MV-4-11 (cell line): Measurements from ENCODE around the gene FANCE.

Source experiments
- DNase-seq: peaks from one replicate; lab custom pipeline; 2025; lab: John Stamatoyannopoulos, UW

The FANCE gene

DNA sequence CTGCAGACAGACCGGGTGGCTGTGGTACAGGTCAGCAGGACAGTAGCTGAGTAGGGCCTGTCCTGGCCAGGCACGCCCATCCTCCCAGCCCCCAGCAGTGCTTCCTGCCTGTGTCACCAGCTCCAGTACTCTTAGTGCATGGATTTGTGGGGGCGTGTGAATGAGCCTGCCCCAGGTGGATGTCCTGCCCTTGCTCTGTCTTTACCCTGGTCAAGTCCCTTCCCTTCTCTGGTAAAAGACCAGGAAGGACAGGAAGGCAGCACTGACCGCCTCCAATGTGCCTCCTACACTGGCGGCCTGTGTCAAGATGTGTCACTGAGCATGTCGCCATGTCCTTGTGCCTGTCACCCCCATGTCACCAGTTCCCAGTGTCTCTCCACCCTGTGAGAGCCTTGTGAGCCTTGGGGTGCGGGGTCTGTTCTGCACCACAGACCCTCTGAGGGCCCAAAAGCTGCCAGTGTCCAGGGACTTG, 32.8 kb downstream of the FANCE start:
- DNase-seq: no peak

DNA sequence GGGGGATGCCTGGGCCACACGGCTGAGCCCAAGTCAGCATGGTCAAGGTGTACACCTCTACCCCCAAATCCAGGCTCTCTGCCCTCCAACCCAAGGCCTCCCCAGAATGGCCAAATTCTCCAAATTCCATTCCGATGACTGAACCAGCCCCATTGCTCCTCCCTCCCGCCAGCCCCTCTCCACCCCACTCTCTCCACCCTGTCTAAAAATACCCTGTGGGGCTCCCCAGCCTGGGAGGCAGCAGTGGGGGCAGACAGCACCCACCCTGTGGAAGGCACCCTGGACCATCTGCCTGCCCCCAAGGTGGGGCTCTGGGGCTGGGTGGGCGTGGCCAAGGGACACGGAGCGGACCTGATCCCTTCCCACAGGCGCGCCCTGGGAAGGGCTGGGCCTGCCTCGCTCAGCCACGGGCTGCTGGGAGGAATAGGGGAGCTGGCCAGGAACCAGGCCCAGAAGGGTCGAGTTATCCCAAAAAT, 33.3 kb downstream of the FANCE start:
- no peak for DNase-seq

DNA sequence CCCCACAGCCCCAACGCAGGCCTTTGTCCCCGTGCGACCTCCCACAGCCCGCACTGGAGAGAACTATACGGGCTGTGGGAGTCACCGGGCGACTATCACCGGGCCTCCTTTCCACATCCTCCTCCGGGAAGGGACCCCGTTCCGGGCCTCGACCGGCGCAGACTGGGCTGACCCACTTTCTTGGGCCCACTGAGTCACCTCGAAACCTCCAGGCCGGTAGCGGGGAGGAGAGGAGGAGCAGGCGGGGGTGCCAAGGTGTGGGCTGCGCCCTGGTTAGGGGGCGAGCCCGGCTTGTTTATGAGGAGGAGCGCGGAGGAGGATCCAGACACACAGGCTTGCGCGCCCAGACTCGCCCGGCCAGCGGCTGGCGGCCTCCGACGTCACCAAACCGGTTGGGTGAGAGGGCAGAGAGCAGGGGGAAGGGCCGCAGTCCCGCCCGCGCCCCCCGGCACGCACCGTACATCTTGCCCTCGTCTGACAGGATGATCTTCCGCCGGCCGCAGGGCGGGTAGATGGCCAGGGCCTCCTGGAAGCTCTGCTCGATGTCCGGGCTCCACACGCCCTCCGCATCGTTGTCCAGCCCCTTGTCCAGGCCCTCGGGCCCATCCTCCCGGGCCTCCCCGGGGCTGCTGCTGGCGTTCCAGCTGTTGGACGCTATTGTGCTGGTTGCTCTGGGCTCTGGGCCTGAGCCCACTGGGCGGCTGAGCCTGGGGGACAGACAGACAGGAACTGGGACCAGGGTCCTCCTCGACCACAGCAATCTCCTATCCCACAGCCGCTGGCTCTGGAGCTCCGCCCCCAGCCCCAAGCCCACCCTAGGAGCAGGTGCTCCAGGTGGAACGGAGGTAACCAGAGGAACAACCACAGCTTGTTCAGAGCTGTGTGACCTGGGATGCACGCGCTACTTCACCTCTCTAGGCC, 34.1 kb downstream of the FANCE start:
- DNase-seq: no peak

DNA sequence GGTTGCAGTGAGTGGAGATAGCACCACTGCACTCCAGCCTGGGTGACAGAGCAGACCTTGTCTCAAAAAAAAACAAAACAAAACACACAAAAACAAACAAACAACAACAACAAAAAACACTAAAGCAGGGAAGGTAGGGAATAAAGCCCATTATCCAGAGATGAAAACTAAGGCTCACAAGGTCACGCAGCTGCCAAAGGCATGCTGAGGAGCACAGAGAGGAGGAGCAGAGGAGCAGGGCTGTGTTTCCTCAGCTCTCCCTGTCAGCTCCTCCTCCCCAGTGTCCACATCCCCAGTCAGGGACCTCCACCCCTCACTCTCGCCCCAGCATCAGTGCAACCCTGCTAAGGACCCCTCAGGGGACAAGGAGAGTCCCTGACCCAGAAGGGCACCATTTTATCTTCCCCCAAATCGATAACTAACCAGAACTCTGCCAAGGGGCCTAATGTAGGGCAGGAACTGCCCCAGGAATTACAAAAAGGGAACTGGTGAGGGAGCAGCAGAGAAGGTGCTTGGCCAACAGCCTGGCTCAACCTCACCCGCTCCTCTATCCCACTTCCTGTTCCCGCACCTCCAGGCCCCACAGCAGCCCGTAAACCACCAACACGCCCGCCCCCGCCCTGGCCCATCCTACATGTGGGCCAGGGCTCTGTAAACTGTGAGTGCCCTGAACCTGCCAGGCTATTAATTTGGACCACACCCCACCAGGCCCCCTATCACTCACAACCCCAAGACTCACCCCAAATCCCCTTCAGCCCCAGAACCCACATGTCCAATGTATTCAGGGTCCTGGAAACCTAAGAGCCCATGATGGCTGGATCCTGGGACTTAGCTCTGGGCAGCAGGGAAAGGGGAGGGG, 35.7 kb downstream of the FANCE start:
- peak; percentile 94 for DNase-seq

DNA sequence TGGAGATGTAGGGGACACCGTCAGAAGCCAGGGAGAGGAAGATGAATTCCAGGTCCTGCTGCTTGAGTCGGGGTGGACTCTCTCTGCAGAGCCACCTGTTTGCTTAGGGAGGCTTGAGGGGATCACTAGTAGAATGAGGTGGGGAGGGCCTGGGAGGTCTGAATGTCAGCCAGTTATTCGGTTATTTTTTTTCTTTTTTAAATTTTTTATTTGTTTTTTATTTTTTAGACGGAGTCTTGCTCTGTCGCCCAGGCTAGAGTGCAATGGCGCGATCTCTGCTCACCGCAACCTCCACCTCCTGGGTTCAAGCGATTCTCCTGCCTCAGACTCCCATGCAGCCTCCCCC, 36.4 kb downstream of the FANCE start:
- DNase-seq: no peak

DNA sequence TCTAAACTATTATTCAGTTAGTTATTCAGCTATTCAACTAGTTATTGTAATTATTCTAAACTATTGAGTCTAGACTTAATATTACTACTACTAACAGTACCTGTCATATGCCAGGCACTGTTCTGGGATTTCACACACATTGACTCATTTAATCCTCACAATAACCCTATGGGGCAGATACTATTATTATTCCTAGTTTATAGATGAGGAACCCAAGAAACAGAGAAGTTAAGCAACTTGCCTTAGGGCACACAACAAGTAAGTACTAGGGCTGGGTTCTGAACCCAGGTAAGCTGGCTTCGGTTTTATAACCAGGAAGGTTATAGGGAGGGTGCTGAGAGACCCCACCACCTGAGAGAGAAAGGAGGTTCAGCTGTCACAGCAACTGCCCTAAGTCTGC, 36.9 kb downstream of the FANCE start:
- no peak for DNase-seq

DNA sequence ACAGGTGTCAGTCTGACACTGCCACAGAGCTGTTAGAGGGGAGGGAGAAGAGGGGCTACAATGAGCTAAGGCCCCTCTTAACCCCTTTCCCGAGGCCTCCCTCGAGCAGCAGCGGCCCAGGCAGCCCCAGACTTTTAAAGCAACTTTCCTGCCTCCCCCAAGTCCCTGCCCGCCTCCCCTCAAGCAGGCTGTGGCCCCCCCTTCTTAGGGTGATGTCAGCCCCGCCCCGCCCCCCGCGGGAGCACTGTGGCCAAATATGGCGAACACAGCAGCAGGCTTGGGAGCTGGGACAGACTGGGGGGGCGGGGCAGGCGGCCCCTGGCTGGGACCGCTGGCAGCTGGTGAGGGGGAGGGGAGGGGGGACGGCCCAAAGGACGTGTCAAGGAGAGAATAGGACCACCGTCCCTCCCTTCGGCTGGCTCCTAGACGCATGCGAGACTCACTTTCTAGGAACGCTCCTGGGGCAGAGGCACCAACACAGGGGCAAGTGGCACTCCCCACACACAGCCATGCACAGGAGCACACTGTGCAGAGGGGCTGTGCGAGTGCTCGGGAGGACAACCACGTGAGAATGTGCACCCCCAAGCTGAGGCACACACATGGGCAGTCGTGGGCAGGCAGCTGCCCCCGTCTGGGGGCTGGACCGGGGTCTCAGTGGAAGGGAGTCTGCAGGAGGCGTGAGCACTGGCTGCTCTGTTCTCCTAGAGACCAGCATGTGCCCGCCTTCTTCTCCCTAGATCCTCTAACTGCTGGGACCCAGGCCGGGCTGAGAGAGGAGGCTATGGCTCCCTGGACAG, 38.1 kb downstream of the FANCE start:
- no peak for DNase-seq

DNA sequence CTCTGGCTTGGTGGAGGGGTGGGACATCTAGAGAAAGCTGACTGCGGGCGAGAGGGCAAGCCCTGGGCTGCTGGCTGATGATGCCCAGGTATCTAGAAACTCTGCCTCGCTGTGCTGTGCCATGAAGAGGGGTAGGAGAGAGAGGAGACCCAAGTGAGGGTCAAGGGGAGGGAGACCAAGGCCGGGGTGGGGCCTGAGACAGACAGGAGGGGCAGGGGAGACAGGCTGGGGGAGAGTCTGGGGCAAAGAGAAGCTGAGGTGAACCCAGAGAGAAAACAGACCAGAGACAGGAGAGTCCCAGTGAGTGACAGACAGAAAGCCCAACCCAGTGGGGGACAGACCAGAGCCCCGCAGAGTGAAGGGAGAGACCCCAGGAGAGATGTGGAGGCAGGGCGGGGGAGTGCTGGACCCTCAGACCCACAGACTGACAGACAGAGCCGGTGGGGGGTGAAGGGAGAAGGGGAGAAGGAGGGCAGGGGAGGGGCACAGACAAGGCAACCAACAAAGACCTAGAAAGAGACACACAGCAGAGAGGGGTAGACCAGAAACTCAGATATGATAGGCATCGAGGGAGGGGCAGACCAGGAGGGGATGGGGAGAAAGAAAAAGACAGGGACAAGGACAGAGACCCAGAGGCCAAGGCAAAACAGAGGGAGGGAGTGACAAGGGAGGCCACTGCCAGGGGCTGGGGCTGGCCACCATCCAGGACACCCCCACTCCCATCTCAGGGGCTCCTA, 38.9 kb downstream of the FANCE start:
- no peak for DNase-seq

DNA sequence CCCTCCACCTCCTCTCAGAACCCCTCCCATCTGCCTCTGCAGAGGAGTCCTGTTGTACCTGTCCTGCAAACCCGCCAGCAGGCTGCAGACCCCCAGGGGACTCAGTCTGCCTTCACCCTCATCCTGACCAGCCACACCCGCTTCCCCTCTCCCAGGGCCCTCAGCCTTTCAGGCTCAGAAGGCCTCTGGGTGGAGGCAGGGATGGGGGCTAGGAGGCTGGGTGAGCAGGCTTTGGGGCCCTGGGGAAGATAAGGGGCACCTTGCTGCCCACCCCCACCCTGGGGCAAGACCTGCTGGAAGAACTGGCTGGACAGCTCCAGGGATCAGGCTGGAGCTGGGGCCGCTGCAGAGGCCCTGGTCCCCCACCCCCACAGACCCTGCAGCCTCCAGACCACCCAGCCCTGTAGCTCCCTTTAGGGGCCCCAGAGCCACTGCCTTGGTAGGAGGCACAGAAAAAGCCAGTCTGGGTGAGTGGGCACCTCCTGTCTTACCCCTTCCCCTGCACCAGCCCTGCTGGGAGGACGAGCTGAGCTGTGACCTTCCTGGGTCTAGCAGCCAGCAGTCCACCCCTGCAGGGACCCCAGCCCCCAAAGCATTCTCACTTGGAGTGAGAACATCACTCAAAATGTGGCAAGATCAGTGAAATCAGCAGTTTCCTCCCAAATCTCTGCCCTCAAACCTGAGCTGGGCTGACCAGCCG, 39.6 kb downstream of the FANCE start:
- DNase-seq: no peak

DNA sequence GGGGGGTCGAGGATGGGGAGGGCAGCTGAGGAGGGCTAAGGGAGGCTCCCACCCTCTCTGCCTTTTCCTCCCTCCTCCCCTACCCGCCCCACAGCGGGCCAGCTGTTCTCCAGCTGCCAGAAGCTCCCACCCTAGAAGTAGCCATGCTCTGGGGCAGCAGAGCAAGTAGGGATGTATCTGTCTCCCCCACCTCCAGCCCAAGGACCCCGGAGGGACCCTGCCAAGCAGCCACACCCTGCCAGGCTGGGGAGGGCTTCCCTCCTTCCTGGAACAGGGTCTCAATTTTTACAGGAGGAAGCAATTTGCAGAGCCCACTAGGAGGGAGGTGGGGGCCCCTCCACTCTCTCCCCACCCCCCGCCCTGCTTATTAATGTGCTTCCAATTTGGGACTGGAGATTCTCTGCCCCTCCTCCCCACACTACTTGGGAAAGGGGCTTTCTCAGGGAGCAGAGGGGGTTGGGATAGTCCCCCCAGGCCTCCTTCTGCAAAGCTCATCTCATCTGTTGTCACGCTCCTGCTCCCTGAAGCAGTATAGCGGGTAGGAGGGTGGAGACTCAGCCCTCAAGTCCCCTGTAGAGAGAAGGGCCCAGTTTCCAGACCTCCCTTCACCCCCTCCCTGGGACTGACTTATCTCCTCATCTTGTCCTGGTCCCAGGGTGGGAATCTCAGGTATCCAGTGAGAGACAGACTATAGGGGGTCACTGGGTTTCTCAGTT, 40.3 kb downstream of the FANCE start:
- DNase-seq: no peak

DNA sequence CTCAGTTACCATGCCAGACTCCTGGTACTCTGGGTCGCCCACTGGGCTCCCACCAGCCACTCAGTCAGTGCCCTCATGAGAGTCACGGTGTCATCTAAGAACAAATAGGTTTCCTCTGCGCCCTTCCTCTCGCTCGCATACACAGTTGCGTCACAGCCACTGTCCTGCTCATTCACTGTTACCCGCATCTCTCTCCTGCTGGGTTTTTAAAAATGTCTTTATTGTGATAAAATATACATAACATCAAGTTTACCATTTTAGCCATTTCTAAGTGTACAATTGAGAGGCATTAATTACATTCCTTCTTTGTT, 40.8 kb downstream of the FANCE start:
- peak; percentile 36 for DNase-seq

DNA sequence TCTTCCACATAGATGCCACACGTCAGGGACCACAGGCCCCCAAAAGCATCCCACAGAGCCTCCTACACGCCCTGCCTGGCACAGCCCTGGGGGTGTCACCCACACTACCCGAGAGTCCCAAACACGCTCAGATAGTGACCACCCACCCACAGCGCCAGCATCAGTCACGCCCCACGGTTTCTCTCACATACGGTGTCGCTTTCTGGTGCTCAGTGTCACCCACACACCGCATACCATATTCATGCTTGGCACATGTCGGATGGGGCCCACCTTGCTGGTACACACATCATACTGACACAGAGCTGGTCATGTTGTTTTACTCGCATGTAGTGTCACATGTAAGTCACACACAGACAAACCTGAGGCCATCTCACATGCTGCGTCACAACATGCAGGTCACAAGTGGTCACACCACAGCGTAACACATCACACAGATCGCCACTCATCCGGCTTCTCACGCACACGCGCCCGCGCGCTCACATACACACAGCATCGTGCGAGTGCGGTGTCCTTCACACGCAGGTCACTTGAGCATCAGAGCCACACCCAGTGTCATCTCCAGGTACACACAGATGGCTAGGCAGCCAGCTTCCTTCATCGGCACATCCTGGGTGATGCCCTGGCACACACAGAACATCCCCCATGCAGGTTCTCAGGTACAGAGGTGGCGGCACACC, 41.3 kb downstream of the FANCE start:
- no peak for DNase-seq

DNA sequence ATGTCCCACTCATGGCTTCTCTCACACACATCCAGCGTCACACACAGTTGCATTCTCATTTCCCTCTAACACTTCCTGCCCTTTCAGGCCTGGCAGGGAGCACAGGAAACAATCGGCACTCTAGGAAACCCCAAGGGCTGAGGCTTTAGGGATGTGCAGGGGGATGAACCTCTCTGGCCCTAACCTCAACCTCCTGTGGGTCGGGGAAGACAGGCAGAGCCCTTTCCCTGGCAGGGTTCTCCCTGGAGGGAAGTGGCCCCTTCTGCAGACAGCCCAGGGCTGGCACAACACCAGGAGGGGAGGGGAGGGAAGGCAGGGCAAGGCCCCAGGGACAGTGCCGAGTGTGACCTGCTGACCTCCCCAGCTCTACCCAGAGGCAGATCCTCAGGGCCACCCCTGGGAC, 42.0 kb downstream of the FANCE start:
- DNase-seq: peak; percentile 96

DNA sequence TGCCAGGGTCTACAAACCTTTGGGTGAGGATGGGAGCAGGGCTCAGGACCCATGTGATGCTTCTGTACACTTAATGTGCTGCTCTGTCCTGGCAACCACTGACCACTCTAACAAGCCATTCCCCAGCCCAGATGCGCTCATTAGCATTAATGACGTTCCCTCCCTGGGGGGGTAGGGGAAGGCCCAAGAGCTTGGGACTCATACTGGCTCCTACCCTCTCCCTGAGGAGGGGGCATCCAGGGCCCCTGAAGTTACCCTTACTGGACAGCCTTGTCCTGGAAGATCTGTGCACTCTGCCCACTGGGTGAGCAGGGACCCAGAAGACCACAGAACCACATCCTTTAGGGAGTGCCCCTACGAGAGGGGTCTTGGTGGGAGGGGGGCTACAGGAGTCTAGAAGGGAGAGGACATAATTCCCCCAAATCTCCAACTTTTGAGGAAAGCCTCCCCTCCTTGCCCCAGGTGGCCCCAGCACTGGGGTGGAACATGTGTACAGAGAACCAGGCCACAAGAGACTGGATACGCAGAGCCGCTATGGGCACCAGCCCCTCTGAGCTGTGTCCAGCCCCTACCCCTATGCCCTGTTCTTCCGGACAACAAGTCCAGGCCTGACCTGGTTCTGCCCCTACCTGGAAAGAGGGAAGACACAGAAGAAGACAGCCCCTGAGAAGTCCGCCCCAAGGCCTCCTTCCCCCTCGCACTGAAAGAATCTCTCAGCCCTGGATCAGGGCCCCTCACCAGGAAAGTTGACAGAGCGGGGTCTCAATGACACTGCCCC, 43.3 kb downstream of the FANCE start:
- DNase-seq: no peak

DNA sequence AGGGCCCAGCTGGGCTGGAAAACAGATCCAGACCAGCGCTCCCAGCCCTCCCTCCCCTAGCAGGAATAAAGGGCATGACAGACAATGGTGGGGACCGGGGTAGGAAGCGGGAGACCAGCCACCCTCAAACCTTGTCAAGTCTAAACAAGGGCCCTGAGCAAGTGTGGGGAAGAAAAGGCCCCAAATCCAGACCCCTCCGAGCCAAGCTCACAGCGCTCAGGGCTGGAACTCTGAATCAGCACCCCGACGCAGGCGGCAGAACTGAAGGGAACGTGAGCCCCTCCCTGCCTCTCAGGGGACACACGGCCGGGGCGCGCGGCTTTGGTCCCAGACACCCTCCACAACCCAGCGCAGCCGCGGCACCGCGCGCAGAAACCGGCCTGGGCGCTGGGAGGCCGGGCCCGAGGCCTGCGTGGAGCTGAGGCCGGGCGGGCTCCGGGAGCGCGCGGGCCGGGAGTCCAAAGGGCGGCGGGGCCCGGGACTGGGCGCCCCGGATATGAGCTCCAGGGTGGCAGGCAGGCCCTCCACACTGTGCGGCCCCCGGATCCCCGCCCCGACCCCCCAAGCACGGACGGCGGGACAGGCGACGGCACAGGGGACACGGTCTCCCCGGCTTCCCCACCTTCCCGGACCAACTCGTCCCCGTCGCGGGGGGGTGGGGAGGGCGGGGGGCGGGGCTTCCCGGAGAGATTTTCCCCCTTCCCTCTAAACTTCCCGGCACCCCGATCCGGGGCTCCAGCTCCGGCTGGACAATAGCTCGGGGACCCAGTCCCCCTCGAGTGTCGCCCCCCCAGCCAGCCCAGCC, 44.1 kb downstream of the FANCE start:
- no peak for DNase-seq

DNA sequence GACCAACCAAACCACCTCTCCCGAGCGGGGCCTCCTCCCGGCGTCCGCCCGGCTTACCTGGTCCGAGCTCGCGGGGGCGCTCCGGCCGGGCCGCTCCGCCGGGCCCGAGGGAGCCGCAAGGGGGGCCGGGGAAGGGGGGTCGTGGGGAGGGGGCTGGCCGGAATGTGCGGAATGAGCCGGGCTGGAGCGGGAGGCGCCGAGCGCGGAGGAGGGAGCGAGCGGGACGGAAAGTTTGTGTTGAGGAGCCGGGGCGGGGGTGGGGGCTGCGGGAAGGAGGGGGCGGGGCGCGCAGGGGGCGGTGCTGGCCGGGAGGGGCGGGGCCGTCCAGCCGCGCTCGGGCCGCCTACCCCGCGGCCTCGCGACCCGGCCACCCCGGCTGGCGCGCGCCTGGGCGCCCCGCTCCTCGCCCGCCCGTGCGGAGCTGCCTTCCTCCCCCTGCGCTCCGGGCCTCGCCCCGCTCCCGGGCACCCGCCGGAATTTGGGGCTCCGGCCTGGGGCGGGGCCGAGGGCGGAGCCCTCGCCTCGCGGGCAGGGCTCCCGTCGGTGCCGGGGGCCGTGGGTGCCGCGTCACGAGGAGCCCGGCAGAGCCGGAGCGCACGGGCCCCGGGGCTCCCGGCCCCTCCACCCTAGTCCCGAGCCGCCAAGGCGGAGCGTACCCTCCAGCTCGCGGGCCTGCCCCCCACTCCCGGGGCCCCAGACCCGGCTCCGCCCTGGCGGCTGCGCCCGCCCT, 44.9 kb downstream of the FANCE start, which contains the start of gene TEAD3:
Gene TEAD3 (minus strand): TSS at position 239 of the 730 bp plus-strand sequence.
- DNase-seq: peak; percentile 47
